Fibroblast of lung (primary cell): Measurements from ENCODE around the gene KYAT1.
"Not testable (repeated sequence)": the region's sequence is repeated elsewhere in the genome, so short reads cannot be mapped to it uniquely, and the experiment has no call there.

Experiments
- EZH2 ChIP-seq: IDR thresholded peaks from 2 replicates; pipeline ENCODE4 v1.5.1; 2012; ENCODE audit warnings: low read length, control low read depth, mild to moderate bottlenecking; ENCODE audit errors: missing control alignments
- TF ChIP-seq, protein P1 (sequence below), 2 donors: IDR thresholded peaks in 1 of 2; conservative IDR thresholded peaks in 1 of 2; 1 replicate in 1 of 2; 2 replicates in 1 of 2; pipeline ENCODE4 v1.5.1; 2011 to 2012; ENCODE audit warnings: low read length in 2 of 2, control low read depth in 1 of 2, inconsistent platforms in 1 of 2, low read depth in 1 of 2, mild to moderate bottlenecking in 1 of 2

DNA sequence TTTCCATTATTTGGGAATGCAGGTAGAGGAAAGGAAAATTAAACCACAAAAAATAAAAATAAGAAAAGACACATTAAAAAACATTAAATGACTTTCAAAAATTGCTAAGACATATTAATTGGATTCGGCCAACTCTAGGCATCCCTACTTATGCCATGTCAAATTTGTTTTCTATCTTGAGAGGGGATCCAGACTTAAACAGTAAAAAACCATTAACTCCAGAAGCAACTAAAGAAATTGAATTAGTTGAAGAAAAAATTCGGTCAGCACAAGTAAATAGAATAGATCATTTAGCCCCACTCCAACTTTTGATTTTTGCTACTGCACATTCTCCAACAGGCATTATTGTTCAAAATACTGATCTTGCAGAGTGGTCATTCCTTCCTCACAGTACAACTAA, 29.1 kb downstream of the KYAT1 start:
- TF ChIP-seq, protein P1, sequence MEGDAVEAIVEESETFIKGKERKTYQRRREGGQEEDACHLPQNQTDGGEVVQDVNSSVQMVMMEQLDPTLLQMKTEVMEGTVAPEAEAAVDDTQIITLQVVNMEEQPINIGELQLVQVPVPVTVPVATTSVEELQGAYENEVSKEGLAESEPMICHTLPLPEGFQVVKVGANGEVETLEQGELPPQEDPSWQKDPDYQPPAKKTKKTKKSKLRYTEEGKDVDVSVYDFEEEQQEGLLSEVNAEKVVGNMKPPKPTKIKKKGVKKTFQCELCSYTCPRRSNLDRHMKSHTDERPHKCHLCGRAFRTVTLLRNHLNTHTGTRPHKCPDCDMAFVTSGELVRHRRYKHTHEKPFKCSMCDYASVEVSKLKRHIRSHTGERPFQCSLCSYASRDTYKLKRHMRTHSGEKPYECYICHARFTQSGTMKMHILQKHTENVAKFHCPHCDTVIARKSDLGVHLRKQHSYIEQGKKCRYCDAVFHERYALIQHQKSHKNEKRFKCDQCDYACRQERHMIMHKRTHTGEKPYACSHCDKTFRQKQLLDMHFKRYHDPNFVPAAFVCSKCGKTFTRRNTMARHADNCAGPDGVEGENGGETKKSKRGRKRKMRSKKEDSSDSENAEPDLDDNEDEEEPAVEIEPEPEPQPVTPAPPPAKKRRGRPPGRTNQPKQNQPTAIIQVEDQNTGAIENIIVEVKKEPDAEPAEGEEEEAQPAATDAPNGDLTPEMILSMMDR (conservative IDR thresholded peaks at IDR 0.05 in 1 of 2, IDR thresholded peaks at IDR 0.05 in 1 of 2; ENCODE audit: low read depth in 1 of 2, low read length in 2 of 2): not testable (repeated sequence)
- not testable (repeated sequence) for TF ChIP-seq EZH2
